ENCODE results near the gene TRMT10A.
A peak's percentile ranks its signal among the peaks of the same experiment; 100 is the strongest.
"Not testable (repeated sequence)": the region's sequence is repeated elsewhere in the genome, so short reads cannot be mapped to it uniquely, and the experiment has no call there.

Gene TRMT10A

DNA sequence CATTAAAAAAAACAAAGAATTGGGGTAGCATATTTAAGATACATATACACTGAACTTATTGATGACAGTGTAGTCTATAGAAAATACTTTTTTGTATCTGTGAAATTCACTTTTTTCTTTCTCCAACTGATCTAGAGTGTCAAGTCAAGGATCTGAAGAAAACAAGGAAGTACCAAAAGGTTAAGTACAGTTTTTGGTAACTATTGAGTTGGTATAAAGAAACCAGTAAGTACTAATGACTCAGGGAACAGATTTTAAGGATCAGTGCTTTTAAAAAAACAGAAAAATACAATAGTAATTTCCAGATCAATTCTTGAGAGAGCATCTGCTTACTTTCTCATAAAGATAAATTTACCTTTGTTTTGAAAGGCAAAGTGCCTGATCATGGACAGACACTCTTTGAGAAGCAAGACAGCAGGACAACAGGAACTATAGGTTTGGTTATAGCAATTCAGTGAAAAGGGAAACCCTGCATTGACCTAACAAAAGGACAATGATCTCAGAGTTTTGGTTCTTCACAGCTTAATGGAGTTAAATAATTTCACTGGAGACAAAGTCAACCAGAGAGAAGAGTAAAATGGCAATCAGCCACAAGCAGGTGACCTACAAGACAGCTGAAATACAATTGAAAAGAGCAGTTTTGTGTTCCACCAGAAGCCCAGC lies 23.4 kb downstream of the TRMT10A start:
- no peak for DNase-seq

DNA sequence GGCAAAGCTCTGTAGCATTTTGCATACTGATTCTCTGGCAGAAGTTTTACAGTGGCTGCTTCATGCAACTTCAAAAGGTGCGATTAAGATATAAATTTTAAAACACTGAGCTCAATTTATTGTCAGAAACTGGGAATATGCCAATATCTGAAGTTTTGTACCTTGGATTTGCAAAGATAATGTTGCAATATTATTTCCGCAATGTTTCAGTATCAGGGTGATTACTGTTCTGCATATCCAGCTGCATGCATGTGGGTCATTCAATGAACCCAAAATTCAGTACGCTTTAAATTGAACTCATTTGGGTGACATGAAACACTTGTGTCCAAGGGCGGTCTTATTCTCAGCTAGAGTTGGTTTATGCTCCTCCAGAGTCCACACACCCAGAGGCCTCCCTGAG lies 26.2 kb downstream of the TRMT10A start:
- DNase-seq = no peak

DNA sequence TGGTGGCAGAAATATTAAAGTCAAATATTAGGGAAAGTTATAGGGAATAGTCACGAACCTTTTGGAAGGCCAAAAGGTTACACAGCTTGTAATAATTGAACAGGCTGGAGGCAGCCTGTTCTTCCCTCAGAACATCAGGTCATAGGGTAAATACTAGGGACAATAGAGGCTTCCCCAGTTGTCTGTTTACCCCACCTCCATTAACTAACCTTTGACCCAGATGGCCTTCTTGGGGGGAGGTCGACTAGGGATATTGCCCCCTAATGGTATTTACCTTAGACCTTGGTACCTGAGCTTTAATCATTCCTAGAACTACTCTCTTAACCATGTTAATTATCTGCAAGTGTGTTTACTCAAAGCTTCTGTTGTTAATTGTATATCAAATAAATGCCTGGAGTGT lies 27.0 kb downstream of the TRMT10A start:
- no peak for DNase-seq

DNA sequence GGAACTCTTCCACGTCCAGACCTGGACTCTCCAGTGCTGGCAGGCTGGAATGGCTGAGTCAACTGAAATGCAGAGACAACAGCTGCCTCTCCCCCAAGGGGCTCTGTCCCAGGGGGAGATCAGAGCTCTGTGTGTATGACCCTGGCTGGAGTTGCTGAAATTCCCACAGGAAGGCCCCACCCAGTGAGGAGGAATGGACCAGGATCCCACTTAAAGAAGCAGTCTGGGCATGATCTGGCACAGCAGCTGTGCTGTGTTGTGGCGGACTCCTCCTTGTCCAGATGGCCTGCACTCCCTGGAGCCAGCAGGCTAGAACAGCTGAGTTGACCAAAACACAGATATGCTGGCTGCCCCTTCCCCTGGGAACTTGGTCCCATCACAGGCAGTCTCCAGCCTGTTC lies 27.6 kb downstream of the TRMT10A start:
- no peak for DNase-seq

DNA sequence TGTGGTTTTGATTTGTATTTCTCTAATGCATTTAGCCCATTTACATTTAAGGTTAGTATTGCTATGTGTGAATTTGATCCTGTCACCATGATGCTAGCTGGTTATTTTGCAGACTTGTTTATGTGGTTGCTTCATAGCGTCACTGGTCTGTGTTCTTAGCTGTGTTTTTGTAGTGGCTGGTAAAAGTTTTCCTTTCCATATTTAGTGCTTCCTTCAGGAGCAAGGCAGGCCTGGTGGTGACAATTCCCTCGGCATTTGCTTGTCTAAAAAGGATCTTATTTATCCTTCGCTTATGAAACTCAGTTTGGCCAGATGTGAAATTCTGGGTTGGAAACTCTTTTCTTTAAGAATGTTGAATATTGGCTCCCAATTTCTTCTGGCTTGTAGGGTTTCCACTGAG lies 29.1 kb downstream of the TRMT10A start:
- DNase-seq = not testable (repeated sequence)

DNA sequence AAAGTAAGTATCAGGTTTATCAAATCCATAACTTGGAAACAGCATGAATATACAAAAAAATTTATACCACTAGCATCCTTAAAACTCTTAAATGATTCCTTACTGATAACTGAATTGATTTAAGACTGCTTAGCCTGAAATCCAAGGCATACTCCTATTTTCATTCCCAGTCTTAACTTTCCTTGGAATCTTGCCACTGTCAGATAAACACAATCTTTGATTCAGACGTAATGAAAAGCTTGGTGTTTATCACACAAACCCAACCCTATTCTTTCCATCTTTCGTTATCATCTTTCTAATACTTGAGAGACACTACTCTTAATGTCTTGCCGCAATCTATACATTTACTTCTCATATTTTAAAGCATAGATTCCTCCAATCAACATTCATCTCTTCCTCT lies 33.9 kb downstream of the TRMT10A start:
- no peak for DNase-seq

DNA sequence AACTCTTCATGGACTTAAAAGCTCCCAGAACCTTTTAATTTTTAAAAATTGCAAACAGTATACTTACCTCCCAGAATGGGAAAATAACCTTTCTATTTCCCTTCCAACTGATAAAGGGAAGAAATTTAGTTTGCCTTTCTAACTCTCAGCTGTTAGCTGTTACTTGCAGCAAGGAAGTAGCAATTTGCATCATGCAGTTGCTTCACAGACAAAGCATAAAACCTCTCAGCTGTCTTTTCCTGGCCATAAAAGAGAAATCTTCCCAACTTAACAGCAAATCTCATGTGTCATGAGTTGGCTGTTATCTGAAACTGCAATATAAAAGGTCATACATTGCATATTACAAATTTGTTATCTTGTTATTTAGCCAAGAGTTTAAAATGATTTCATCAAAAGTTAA lies 34.6 kb downstream of the TRMT10A start:
- no peak for DNase-seq

DNA sequence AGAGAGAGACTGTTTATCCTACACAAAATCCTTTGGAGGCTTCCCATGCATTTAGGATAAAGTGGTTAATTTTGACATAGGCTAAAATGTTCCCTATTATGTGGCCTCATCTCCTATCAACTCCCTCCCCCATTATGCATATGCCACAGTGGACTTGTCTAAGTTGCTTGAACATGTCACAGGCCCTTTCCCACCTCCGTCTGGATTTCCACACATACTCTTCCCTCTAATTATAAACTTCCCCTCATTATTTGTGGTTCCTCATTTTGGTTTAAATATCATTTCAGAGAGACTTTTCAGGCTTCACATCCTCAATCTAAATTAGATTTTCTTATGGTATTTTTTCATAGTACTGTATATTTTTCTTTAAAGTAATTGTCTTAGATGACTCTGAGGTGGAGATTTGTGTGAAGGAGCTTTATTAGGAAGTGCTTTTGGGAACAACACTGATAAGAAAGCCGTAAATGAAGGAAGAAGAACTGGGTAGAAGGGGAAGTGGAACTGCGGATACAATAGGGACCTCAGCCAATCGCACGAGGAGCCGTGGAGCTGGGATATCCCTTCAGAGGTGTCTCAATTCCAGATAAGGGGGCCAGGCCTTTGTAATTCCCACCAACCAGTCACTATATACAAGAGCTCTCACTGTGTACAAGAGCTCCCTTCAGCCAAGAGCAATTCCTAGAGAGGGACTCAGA lies 45.1 kb downstream of the TRMT10A start:
- DNase-seq = peak in 1 of 2 donors; percentile 17

DNA sequence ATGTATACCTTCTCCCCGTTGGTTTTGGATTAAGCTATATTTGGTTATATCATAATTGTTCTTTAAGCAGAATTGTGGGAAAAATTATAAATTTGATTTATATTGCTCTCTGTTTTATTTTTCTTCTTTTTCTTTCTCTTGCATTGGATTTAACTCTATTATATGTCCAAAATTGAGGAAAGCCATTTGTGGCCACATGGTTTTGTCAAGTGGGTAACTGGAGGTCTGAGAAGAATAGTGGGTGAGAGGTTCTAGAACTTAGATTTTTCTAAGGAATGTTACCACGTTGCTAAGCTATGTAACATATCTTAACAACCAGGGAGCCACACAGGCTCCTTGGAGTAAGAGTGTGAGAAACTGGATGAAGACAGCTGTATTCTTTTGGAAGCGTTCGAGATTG lies 53.1 kb downstream of the TRMT10A start, which contains the start of gene C4orf17:
TSS of gene C4orf17 (plus strand) at position 301 of the 400 bp plus-strand sequence. CDS start 2,061 bp downstream, outside the sequence.
- no peak for DNase-seq

DNA sequence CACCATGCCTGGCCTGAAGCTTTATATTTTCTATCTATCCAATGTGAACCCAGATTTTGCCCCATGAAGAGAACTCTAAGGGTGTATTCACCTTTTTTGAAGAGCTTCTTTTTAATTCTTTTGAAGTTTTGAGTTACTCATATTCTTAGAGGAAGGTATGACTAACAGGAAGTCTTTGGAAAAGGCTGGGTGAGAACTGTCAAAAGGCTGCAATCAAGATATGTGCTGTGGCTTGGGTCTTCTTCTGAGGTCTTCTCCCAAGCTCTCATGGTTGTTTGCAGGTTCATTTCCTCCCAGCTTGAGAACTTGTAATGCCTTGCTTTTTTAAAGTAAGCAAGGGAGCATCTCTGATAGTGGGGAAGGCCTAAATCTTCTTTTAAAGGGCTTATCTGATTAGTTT lies 56.1 kb downstream of the TRMT10A start:
- DNase-seq = peak; percentile 18 to 42

DNA sequence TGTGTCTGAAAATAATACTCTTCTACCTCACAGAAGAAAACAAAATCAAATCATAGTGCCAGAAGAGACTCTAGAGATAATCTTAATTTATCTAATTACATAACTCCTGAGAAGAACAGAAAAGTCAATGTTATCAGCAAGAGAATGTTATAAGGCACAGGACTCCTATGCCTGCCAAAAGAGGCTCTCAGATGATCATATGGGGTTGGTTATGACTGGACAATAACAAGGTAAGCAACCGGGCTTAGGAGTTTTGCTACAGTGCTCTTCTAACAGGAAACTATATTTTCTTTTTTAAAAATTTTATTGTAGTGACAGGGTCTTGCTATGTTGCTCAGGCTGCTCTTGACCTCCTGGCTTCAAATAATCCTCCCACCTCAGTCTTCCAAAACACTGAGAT lies 56.5 kb downstream of the TRMT10A start:
- DNase-seq = no peak

DNA sequence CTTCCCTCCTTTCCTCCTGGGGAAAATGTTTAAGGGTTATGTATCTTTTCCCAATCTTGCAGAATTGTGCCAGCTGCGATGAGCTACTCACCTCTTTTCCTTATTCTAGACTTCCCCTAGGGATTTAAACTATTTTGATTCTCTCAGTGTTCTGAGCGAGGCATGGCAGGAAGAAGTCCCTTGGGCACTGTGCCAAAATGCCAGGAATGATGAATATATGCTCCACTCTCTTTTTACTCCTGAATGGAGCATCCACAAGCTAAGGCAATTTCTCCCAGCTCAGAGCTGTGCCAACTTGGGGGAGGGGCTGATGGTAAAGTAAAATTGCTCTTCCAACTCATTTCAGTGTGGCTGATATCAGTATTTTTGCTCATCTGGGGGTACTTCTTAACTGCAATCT lies 57.1 kb downstream of the TRMT10A start:
- DNase-seq = no peak

DNA sequence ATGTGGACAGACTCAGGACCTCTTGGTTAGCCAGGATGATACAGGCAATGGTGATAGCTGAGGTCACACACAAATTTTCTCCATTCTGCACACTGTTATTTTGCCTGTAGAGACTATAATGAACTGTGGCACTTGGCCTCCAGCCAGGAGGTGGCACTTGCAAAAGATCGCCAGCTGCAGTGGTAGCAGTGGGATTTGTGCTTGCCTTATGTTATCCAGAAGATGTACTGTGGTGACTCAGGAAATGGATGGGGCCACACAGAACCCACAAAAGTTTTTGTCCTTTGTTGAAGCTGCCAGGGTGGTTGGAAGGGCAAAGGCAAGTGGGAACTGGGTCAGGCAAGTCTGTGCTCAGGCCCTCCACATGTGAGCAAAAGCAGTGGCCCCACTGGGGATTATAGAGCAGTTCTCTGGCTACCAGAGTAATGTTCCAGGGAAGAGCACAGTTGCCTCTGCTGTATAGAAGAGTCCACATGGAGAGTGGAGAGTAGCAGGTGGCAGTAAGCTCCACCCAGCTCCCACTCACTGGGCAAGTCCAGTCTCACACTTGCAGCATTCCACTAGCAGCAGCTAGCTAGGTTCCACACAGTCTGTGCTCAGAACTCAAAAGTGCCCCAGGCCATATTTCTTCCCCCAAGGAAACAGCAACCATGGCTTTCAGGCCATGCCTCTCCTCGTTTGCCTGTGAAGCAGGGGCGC lies 58.9 kb downstream of the TRMT10A start:
- DNase-seq = no peak
